WTC11 (cell line): ENCODE data around the gene FGR. TPM values are rescaled to one million over a fixed set of nuclear protein-coding genes. Genes with fewer than 3 reads are reported as not detected.
"Not testable (repeated sequence)": the region's sequence is repeated elsewhere in the genome, so short reads cannot be mapped to it uniquely, and the experiment has no call there.

ENCODE experiments used
- ATAC-seq: fragments of 200-7000 bp; cut with Tn5 transposase; 2 replicates; pipeline ENCODE4 v1.10.0; 2021; ENCODE audit warnings: mild to moderate bottlenecking, moderate library complexity
- CTCF ChIA-PET: fragments of 300-600 bp; sonication (Branson Sonifier 250); formaldehyde crosslinking; loops from one replicate; lab custom pipeline; 2021; ENCODE audit warnings: antibody characterized with exemption; lab: Charles Lee
- POLR2A ChIA-PET: fragments of 350-600 bp; sonication (Branson Sonifier 250); formaldehyde crosslinking; loops from one replicate; lab custom pipeline; 2021; ENCODE audit warnings: antibody characterized with exemption; lab: Charles Lee
- DNase-seq: peaks from one replicate; pipeline ENCODE4 v3.0.0; 2021; ENCODE audit warnings: low spot score
- H3K27ac Mint-ChIP-seq: 2 replicates; pipeline ENCODE4 v1.8.0; 2021; ENCODE audit warnings: mixed read lengths
- H3K27me3 Mint-ChIP-seq: 2 replicates; pipeline ENCODE4 v1.8.0; 2021; ENCODE audit warnings: low read depth, mild to moderate bottlenecking, moderate library complexity, mixed read lengths
- H3K36me3 Mint-ChIP-seq: 2 replicates; pipeline ENCODE4 v1.8.0; 2021; ENCODE audit warnings: mixed read lengths
- H3K4me1 Mint-ChIP-seq: 2 replicates; pipeline ENCODE4 v1.8.0; 2022; ENCODE audit warnings: mixed read lengths
- H3K4me3 Mint-ChIP-seq: 2 replicates; pipeline ENCODE4 v1.8.0; 2021; ENCODE audit warnings: mild to moderate bottlenecking, moderate library complexity, mixed read lengths
- H3K9me3 Mint-ChIP-seq: 2 replicates; pipeline ENCODE4 v1.8.0; 2021; ENCODE audit warnings: mixed read lengths
- CTCF ChIP-seq: fragments of 200-600 bp; IDR thresholded peaks from 2 replicates; pipeline ENCODE4 v1.8.0; 2022; ENCODE audit warnings: antibody characterized with exemption
- JAZF1 ChIP-seq: fragments of 250-450 bp; sonication (Bioruptor Pico); IDR thresholded peaks from 2 replicates; pipeline ENCODE4 v1.9.0; 2021; ENCODE audit warnings: moderate library complexity, mild to moderate bottlenecking, inconsistent platforms
- MAX ChIP-seq: sonication (generic); formaldehyde crosslinking; IDR thresholded peaks from 2 replicates; pipeline ENCODE4 v1.8.0; 2022; ENCODE audit warnings: mild to moderate bottlenecking, missing genetic modification reagents
- MLX ChIP-seq: sonication (generic); formaldehyde crosslinking; IDR thresholded peaks from 2 replicates; pipeline ENCODE4 v1.8.1; 2023; ENCODE audit warnings: mild to moderate bottlenecking, missing genetic modification reagents, moderate library complexity
- NFATC4 ChIP-seq: fragments of 250-450 bp; sonication (Bioruptor Pico); IDR thresholded peaks from 2 replicates; pipeline ENCODE4 v1.9.0; 2021; ENCODE audit warnings: mild to moderate bottlenecking
- STAT6 ChIP-seq: sonication (generic); formaldehyde crosslinking; conservative IDR thresholded peaks from 2 replicates; pipeline ENCODE4 v1.8.1; 2023; ENCODE audit warnings: mild to moderate bottlenecking, low read depth, missing genetic modification reagents, moderate library complexity
- ZNF532 ChIP-seq: fragments of 250-450 bp; sonication (Bioruptor Pico); IDR thresholded peaks from 2 replicates; pipeline ENCODE4 v1.9.0; 2021; ENCODE audit warnings: mild to moderate bottlenecking, borderline replicate concordance
- total RNA-seq: library from RNA; stranded (reverse); gene quantifications from 3 replicates; pipeline ENCODE4 v1.2.3, GENCODE V29; 2021

The FGR gene
- total RNA-seq, 1 experiment from 2014 or later: 0.77 TPM

GRCh38 chr1:27643600-27644368 lies 8.8 kb upstream of the FGR start:
- Mint-ChIP-seq H3K36me3 (no peaks in the 10 kb centered on the region), H3K9me3 (no peaks in the 10 kb centered on the region), H3K4me3 (no peak overlapping the region), H3K4me1 (peaks cover 6% of the 10 kb centered on the region), H3K27me3 (no peaks in the 10 kb centered on the region), H3K27ac (no peak overlapping the region)
- peak; percentile 96 for ATAC-seq
- CTCF ChIA-PET: interaction anchor here (0.6 to 3.3 kb wide), 19 partner anchors 12 to 87 kb away, joined by 3 to 36 read pairs (median 4); partner anchors contain the start of genes FAM76A and IFI6
- peak; percentile 79 for TF ChIP-seq CTCF
- no peak for TF ChIP-seq ZNF532 (CRISPR knock-in tag)
- TF ChIP-seq MAX (CRISPR knock-in tag): peak; percentile 59
- peak; percentile 75 for DNase-seq
- POLR2A ChIA-PET: interaction anchor here (0.9 kb wide), 1 partner anchor 20 kb away, joined by 3 read pairs; no protein-coding TSS in a partner anchor

GRCh38 chr1:27640514-27640913 lies 5.5 kb upstream of the FGR start:
- H3K4me1 Mint-ChIP-seq, DNase-seq, POLR2A ChIA-PET, H3K9me3 Mint-ChIP-seq, H3K4me3 Mint-ChIP-seq, H3K27ac Mint-ChIP-seq, H3K36me3 Mint-ChIP-seq, ATAC-seq: not testable (repeated sequence)
- H3K27me3 Mint-ChIP-seq: peaks cover 12% of the 10 kb centered on the region
- CTCF ChIA-PET: interaction anchor here (0.7 to 3.3 kb wide), 9 partner anchors 10 to 275 kb away, joined by 3 to 16 read pairs (median 4); no protein-coding TSS in a partner anchor

- Mint-ChIP-seq H3K4me1 (peaks cover 9% of the 10 kb centered on the region), H3K27ac (no peak overlapping the region), H3K9me3 (no peaks in the 10 kb centered on the region), H3K27me3 (peaks cover 27% of the 10 kb centered on the region), H3K36me3 (no peaks in the 10 kb centered on the region), H3K4me3 (no peak overlapping the region)
- POLR2A ChIA-PET: interaction anchor here (0.5 kb wide), 1 partner anchor 119 kb away, joined by 3 read pairs; no protein-coding TSS in a partner anchor
- no peak for DNase-seq
- no peak for ATAC-seq
- CTCF ChIA-PET: interaction anchor here (1.4 kb wide), 1 partner anchor 24 kb away, joined by 5 read pairs; no protein-coding TSS in a partner anchor
- TF ChIP-seq NFATC4 (CRISPR knock-in tag): no peak
- no peak for TF ChIP-seq STAT6
- no peak for TF ChIP-seq MLX (CRISPR knock-in tag)
- TF ChIP-seq JAZF1 (CRISPR knock-in tag): no peak
- TF ChIP-seq, all 79 proteins: peak for 0
Observed at GRCh38 chr1:27638805-27639204, 3.8 kb upstream of the FGR start.
